Endothelial cell of umbilical vein (primary cell): ENCODE data around the gene DLX3. TPM values are rescaled to one million over a fixed set of nuclear protein-coding genes. Genes with fewer than 3 reads are reported as not detected.

Experiments
- BruUV-seq: library from RNA; stranded (reverse); fragments of 400-500 nt; replicated peaks from 2 replicates; lab custom pipeline; 2021; lab: Mats Ljungman, UMichigan
- CTCF ChIA-PET: fragments of 300-600, 350-600 bp; sonication (Branson Sonifier 250); formaldehyde crosslinking; loops from one replicate; lab custom pipeline; 2021; ENCODE audit warnings: antibody characterized with exemption, inconsistent platforms; lab: Charles Lee
- POLR2A ChIA-PET: fragments of 300-600, 350-600 bp; sonication (Branson Sonifier 250); formaldehyde crosslinking; loops from one replicate; lab custom pipeline; 2021; ENCODE audit warnings: antibody characterized with exemption, inconsistent platforms; lab: Charles Lee
- DNase-seq: peaks from one replicate; pipeline ENCODE4 v3.0.0-alpha.2; 2011; ENCODE audit warnings: low read depth, low spot score
- FAIRE-seq: peaks from 2 replicates; lab custom pipeline; 2011; peaks lifted over from hg19 to GRCh38; lab: Jason Lieb, UNC
- H2AFZ ChIP-seq: 2 replicates; pipeline ENCODE4 v1.6.0; 2012; ENCODE audit warnings: low read depth, low read length, control low read depth, inconsistent platforms
- H3K27ac ChIP-seq: 2 replicates; pipeline ENCODE4 v1.5.1; 2011; ENCODE audit warnings: low read depth, mild to moderate bottlenecking, control low read depth, low read length, moderate library complexity; ENCODE audit not compliant: insufficient read depth
- H3K27me3 ChIP-seq, 2 experiments: 2 replicates each; pipeline versions ENCODE4 v1.6.0 to v1.6.1; 2011; ENCODE audit warnings: low read length in 2 of 2, mixed read lengths in 1 of 2; ENCODE audit not compliant: control insufficient read depth in 2 of 2, insufficient read depth in 2 of 2
- H3K36me3 ChIP-seq, 2 experiments: 2 replicates in 1 of 2; 3 replicates in 1 of 2; pipeline ENCODE4 v1.5.1; 2011; ENCODE audit warnings: low read length in 2 of 2, mild to moderate bottlenecking in 1 of 2, moderate library complexity in 1 of 2; ENCODE audit not compliant: control insufficient read depth in 2 of 2, insufficient read depth in 2 of 2; ENCODE audit errors: extremely low read depth in 1 of 2
- H3K4me1 ChIP-seq: 3 replicates; pipeline ENCODE4 v1.5.1; 2011; ENCODE audit warnings: mild to moderate bottlenecking, low read length; ENCODE audit not compliant: control insufficient read depth, insufficient read depth; ENCODE audit errors: extremely low read depth
- H3K4me2 ChIP-seq: 2 replicates; pipeline ENCODE4 v1.6.1; 2011; ENCODE audit warnings: low read length, control low read depth, mixed read lengths; ENCODE audit not compliant: insufficient read depth
- H3K4me3 ChIP-seq, 3 experiments: fragments of 200-600 bp in 1 of 3; sonication (generic), shearing (Covaris generic) in 1 of 3; replicated peaks in 1 of 3; 2 replicates each; pipeline ENCODE4 v1.5.1; 2011 to 2016; ENCODE audit warnings: control low read depth in 3 of 3, low read length in 3 of 3, mild to moderate bottlenecking in 2 of 3, inconsistent platforms in 1 of 3, low read depth in 1 of 3, moderate library complexity in 1 of 3; ENCODE audit not compliant: insufficient read depth in 1 of 3
- H3K79me2 ChIP-seq: 2 replicates; pipeline ENCODE4 v1.6.0; 2012; ENCODE audit warnings: low read length, inconsistent platforms; ENCODE audit not compliant: control insufficient read depth, insufficient read depth
- H3K9ac ChIP-seq: replicated peaks from 2 replicates; pipeline ENCODE3; 2011; ENCODE audit warnings: low read length, control low read depth; ENCODE audit not compliant: insufficient read depth; ENCODE audit errors: extremely low read depth
- H3K9me1 ChIP-seq: replicated peaks from 3 replicates; pipeline ENCODE4 v1.6.0; 2011; ENCODE audit warnings: mild to moderate bottlenecking, low read length; ENCODE audit not compliant: control insufficient read depth, insufficient read depth; ENCODE audit errors: extremely low read depth
- H3K9me3 ChIP-seq: replicated peaks from 2 replicates; pipeline ENCODE4 v1.5.1; 2012; ENCODE audit warnings: low read length, inconsistent platforms; ENCODE audit not compliant: control insufficient read depth, insufficient read depth
- H4K20me1 ChIP-seq: replicated peaks from 2 replicates; pipeline ENCODE3; 2011; ENCODE audit warnings: mild to moderate bottlenecking, low read length; ENCODE audit not compliant: control insufficient read depth, insufficient read depth; ENCODE audit errors: extremely low read depth
- EZH2 ChIP-seq: IDR thresholded peaks from 2 replicates; pipeline ENCODE4 v1.6.1; 2012; ENCODE audit warnings: borderline replicate concordance, low read depth, mild to moderate bottlenecking, moderate library complexity, low read length, inconsistent platforms; ENCODE audit not compliant: severe bottlenecking
- FOS ChIP-seq: IDR thresholded peaks from 2 replicates; pipeline ENCODE4 v1.6.1; 2011; ENCODE audit warnings: mild to moderate bottlenecking, low read length, moderate library complexity, borderline replicate concordance; ENCODE audit not compliant: insufficient read depth
- GATA2 ChIP-seq: IDR thresholded peaks from 2 replicates; pipeline ENCODE4 v1.7.0; 2011; ENCODE audit warnings: low read depth, mild to moderate bottlenecking, moderate library complexity, mixed read lengths, low read length; ENCODE audit not compliant: insufficient read length, insufficient read depth
- JUN ChIP-seq: IDR thresholded peaks from 2 replicates; pipeline ENCODE4 v1.6.1; 2011; ENCODE audit warnings: borderline replicate concordance, low read depth; ENCODE audit not compliant: insufficient read length, insufficient read depth
- MYC ChIP-seq: IDR thresholded peaks from one replicate; pipeline ENCODE4 v1.6.1; 2011; ENCODE audit warnings: mild to moderate bottlenecking, low read depth, low read length
- POLR2A ChIP-seq: IDR thresholded peaks from 2 replicates; pipeline ENCODE4 v1.6.1; 2012; ENCODE audit warnings: low read depth, mild to moderate bottlenecking, control low read depth, low read length
- POLR2AphosphoS5 ChIP-seq: IDR thresholded peaks from 2 replicates; pipeline ENCODE4 v1.6.1; 2012; ENCODE audit warnings: low read depth, mild to moderate bottlenecking, control low read depth, low read length, moderate library complexity; ENCODE audit not compliant: insufficient read depth
- dilution Hi-C: fragments of 300-500 bp; cut with MboI; formaldehyde crosslinking; loops from one replicate; pipeline ENCODE4 v1.15.0; 2019; ENCODE audit warnings: low sequenced_read_pairs; ENCODE audit not compliant: extremely low pct_ligation_motif_present
- intact Hi-C: fragments of 100-400 bp; cut with micrococcal nuclease; formaldehyde crosslinking; loops from one replicate; pipeline ENCODE4 v1.10.0; 2022
- polyA plus RNA-seq, 4 experiments: library from polyadenylated mRNA; depleted of rRNA in 3 of 4; stranded (reverse) in 3 of 4; unstranded in 1 of 4; fragments of >200 nt; gene quantifications; 2 replicates each; pipeline versions ENCODE4 v1.2.1 to v1.2.3, GENCODE V29; 2011 to 2012; ENCODE audit warnings: missing spikeins in 1 of 4
- total RNA-seq: library from RNA; stranded (reverse); gene quantifications from 2 replicates; pipeline ENCODE4 v1.2.3, GENCODE V29; 2021
- TF ChIP-seq, protein P1 (sequence below): IDR thresholded peaks from 2 replicates; pipeline ENCODE4 v1.6.1; 2011; ENCODE audit not compliant: insufficient read depth, insufficient read length
- TF ChIP-seq, protein P2 (sequence below), 2 donors: IDR thresholded peaks; 1 replicate in 1 of 2; 2 replicates in 1 of 2; pipeline ENCODE4 v1.5.1; 2011; ENCODE audit warnings: low read length in 2 of 2, mild to moderate bottlenecking in 2 of 2, moderate library complexity in 2 of 2, control low read depth in 1 of 2, inconsistent platforms in 1 of 2, low read depth in 1 of 2; ENCODE audit not compliant: insufficient read depth in 1 of 2; ENCODE audit errors: extremely low read depth in 1 of 2

Gene DLX3
- total and polyA plus RNA-seq, 2 donors (not counting 3 experiments of a cell fraction or from before 2014, with no cell fraction given): not detected

DNA sequence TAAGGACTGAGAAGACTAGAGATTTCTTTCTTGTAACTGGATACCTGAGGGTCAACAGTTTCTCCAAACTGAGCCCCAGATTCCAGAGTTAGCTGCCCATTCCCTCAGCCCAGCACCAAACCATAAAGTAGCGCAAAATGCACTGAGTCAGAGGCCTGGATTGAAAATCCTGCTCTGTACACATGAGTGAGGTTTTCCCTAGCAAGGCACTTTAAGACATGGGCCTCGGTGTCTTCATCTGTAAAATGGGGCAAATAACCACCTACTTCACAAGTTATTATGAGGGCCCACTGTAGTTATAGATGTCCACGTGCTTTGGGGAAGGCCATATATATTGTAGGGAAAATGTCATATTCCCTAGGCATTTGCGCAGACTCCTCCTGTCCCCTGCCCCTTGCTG is 36.3 kb downstream of the DLX3 start:
- no peaks in the 10 kb centered on the region for H3K9me3 ChIP-seq
- no peaks in the 10 kb centered on the region for H3K79me2 ChIP-seq
- DNase-seq: no peak
- H4K20me1 ChIP-seq: no peaks in the 10 kb centered on the region
- H3K4me2 ChIP-seq: no peak overlapping the region
- no peak overlapping the region for H2AFZ ChIP-seq
- H3K9me1 ChIP-seq: no peaks in the 10 kb centered on the region
- intact Hi-C loops: no loop called here
- CTCF ChIA-PET: interaction anchor here (1.0 kb wide), 1 partner anchor 136 kb away, joined by 3 read pairs; no protein-coding TSS in a partner anchor
- TF ChIP-seq JUN (no peak), POLR2A (no peak), POLR2AphosphoS5 (no peak), GATA2 (no peak), FOS (no peak), EZH2 (no peak), MYC (no peak)
- TF ChIP-seq, protein P1, sequence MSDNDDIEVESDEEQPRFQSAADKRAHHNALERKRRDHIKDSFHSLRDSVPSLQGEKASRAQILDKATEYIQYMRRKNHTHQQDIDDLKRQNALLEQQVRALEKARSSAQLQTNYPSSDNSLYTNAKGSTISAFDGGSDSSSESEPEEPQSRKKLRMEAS: no peak
- TF ChIP-seq, protein P2, sequence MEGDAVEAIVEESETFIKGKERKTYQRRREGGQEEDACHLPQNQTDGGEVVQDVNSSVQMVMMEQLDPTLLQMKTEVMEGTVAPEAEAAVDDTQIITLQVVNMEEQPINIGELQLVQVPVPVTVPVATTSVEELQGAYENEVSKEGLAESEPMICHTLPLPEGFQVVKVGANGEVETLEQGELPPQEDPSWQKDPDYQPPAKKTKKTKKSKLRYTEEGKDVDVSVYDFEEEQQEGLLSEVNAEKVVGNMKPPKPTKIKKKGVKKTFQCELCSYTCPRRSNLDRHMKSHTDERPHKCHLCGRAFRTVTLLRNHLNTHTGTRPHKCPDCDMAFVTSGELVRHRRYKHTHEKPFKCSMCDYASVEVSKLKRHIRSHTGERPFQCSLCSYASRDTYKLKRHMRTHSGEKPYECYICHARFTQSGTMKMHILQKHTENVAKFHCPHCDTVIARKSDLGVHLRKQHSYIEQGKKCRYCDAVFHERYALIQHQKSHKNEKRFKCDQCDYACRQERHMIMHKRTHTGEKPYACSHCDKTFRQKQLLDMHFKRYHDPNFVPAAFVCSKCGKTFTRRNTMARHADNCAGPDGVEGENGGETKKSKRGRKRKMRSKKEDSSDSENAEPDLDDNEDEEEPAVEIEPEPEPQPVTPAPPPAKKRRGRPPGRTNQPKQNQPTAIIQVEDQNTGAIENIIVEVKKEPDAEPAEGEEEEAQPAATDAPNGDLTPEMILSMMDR (IDR thresholded peaks at IDR 0.05; ENCODE audit: extremely low read depth in 1 of 2, insufficient read depth in 1 of 2, low read depth in 1 of 2, low read length in 2 of 2): no peak
- dilution Hi-C loops: no loop called here
- no peaks in the 10 kb centered on the region for H3K36me3 ChIP-seq
- no peak overlapping the region for H3K9ac ChIP-seq
- POLR2A ChIA-PET: no interaction called here
- no peak for FAIRE-seq
- H3K27me3 ChIP-seq: peaks cover 18 to 27% of the 10 kb centered on the region in 2 experiments
- H3K27ac ChIP-seq: no peak overlapping the region
- H3K4me3 ChIP-seq: no peak overlapping the region
- no peaks in the 10 kb centered on the region for H3K4me1 ChIP-seq
- no TSS peak for BruUV-seq
